Measurements from ENCODE around the gene PRM2. TPM values are rescaled to one million over a fixed set of nuclear protein-coding genes. Genes with fewer than 3 reads are reported as not detected.

The PRM2 gene
- total RNA-seq, 4 donors from 2014 or later, result 2.3 TPM; not detected in 3

- intact Hi-C loops (cut with DNase I; ENCODE audit: low total_unique reads), result no loop called here
- no peak overlapping the region for H3K4me3 ChIP-seq (ENCODE audit: low read depth, poor library complexity, severe bottlenecking)
- WGBS, 2 donors, result 83 to 84% methylated on average over 8 of the region's 8 CpGs
- no peak for TF ChIP-seq POLR2A (IDR thresholded peaks at IDR 0.05)
- TF ChIP-seq CTCF (IDR thresholded peaks at IDR 0.05), result no peak
- DNase-seq (ENCODE audit: low spot score in 2 of 2), result no peak
Observed at GRCh38 chr16:11314309-11314894, 38.1 kb upstream of the PRM2 start.

GRCh38 chr16:11313493-11314308 is 37.4 kb upstream of the PRM2 start:
- intact Hi-C loops (cut with DNase I; ENCODE audit: low total_unique reads), result no loop called here
- 90 to 93% methylated on average over 9 of the region's 9 CpGs for WGBS, 2 donors
- TF ChIP-seq POLR2A (IDR thresholded peaks at IDR 0.05) (no peak), CTCF (IDR thresholded peaks at IDR 0.05) (no peak)
- no peak for DNase-seq (ENCODE audit: low spot score in 2 of 2)
- H3K4me3 ChIP-seq (ENCODE audit: low read depth, poor library complexity, severe bottlenecking), result no peak overlapping the region

- TF ChIP-seq CTCF (IDR thresholded peaks at IDR 0.05) (no peak), POLR2A (IDR thresholded peaks at IDR 0.05) (no peak)
- no peak for DNase-seq (ENCODE audit: low spot score in 2 of 2)
- 55 to 58% methylated on average over 8 of the region's 8 CpGs for WGBS, 2 donors
- H3K4me3 ChIP-seq (ENCODE audit: low read depth, poor library complexity, severe bottlenecking), result no peak overlapping the region
- intact Hi-C loops (cut with DNase I; ENCODE audit: low total_unique reads), result no loop called here
Observed at GRCh38 chr16:11312718-11313492, 36.6 kb upstream of the PRM2 start.

- 74 to 79% methylated on average over 10 of the region's 10 CpGs for WGBS, 2 donors
- H3K4me3 ChIP-seq (ENCODE audit: low read depth, poor library complexity, severe bottlenecking), result no peak overlapping the region
- intact Hi-C loops (cut with DNase I; ENCODE audit: low total_unique reads), result no loop called here
- no peak for DNase-seq (ENCODE audit: low spot score in 2 of 2)
- TF ChIP-seq POLR2A (IDR thresholded peaks at IDR 0.05), result no peak
- no peak for TF ChIP-seq CTCF (IDR thresholded peaks at IDR 0.05)
Observed at GRCh38 chr16:11310997-11311561, 34.8 kb upstream of the PRM2 start.

- no peak for DNase-seq (ENCODE audit: low spot score in 2 of 2)
- no peak for TF ChIP-seq CTCF (IDR thresholded peaks at IDR 0.05)
- no peak for TF ChIP-seq POLR2A (IDR thresholded peaks at IDR 0.05)
- intact Hi-C loops (cut with DNase I; ENCODE audit: low total_unique reads), result no loop called here
- WGBS, 2 donors, result 85 to 93% methylated on average over 3 of the region's 3 CpGs
- H3K4me3 ChIP-seq (ENCODE audit: low read depth, poor library complexity, severe bottlenecking), result no peak overlapping the region
Observed at GRCh38 chr16:11310634-11310977, 34.3 kb upstream of the PRM2 start.
